HG02885 (cell line): ENCODE results near the gene RNASE8.

Experiments
- ATAC-seq: cut with Tn5 transposase; IDR thresholded peaks from one replicate; pipeline ENCODE4 v1.9.1; 2021; ENCODE audit warnings: mild to moderate bottlenecking; ENCODE audit not compliant: unreplicated experiment, poor library complexity

RNASE8 gene

GRCh38 chr14:21103411-21103709 lies 45.7 kb downstream of the RNASE8 start:
- ATAC-seq: no peak

DNA sequence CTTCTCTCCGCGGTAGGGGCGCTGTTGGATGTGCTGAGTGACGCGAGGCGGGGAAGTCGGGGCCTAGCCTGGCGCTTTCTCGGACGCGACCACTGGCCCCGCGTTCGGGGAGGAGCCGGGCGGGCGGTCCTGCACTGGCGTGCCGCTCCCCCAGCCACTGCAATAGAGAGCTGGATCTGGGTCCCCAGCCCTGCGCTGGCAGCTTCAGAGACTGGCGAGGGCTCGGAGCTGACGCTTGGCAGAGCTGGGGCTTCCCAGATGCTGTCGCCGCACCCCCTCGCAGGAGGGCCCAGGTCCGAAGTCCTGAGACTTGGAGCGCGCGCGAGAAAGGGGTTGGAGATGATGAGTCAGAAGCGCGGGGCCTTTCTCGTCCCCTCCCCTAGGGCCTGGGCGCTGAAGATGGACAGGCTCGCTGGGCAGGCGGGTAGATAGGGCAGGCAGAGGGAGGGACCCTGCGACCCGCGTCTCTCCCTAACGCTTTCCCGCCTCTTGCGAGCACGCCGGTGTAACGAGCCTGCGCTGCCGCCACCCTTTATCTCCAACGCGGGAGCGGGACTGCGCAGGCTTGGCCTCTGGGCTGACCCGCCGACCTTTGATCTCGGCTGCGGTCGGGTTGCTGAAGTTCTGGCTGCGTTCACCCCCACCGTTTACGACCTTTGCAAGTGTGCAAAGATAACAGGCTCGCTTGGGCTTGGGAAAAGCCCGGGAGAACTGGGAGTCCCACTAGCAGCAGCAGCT lies 46.3 kb downstream of the RNASE8 start:
- ATAC-seq: peak; percentile 90

DNA sequence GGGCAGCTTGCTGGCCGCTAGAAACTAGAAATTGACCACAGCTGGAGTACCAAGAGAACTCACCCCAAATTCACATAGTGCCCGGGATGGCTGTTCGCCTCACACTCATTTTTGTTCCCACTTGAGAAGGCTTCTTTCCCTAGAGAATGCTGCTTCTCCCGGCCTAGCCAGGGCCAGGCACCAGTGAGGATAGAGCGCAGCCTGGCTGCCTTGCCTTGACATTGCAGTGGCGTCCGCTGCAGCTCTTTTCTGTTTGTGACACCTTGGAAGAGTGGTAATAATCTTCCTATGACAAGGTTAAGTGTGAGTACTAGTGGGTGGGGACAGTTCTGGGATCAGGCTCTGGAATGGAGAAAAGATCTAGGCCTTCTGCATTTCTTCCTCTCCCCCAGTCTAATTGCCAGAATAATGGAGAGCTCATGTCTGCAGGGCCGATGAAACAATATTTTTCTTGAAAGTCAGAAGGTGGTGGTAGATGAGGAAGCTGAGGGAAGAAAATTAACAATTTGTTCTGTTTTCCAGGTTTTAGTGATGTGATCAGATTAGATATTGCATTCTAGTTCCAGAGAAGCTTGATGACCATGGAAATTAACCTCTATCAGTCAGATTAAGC lies 46.9 kb downstream of the RNASE8 start:
- ATAC-seq: peak; percentile 53

DNA sequence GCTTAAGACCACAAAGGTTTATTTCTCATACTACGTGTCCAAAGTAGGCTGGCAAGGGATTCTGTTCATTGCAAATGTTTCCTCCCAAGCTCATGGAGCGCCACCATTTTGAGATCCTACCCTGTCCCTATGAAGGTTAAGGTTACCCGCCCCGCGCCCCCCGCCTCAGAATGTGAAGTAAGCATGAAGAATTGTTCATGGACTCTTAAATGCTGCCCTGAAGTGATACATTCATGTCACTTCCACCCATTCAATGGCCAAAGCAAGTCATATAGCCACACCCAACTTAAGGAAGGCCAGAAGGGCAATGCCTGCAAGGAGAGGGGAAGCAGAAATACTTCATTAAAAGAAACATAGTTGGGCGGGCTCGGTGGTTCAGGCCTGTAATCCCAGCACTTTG lies 47.5 kb downstream of the RNASE8 start:
- ATAC-seq: no peak

- no peak for ATAC-seq
These were observed 48.5 kb downstream of the RNASE8 start for GRCh38 chr14:21106176-21106497.

DNA sequence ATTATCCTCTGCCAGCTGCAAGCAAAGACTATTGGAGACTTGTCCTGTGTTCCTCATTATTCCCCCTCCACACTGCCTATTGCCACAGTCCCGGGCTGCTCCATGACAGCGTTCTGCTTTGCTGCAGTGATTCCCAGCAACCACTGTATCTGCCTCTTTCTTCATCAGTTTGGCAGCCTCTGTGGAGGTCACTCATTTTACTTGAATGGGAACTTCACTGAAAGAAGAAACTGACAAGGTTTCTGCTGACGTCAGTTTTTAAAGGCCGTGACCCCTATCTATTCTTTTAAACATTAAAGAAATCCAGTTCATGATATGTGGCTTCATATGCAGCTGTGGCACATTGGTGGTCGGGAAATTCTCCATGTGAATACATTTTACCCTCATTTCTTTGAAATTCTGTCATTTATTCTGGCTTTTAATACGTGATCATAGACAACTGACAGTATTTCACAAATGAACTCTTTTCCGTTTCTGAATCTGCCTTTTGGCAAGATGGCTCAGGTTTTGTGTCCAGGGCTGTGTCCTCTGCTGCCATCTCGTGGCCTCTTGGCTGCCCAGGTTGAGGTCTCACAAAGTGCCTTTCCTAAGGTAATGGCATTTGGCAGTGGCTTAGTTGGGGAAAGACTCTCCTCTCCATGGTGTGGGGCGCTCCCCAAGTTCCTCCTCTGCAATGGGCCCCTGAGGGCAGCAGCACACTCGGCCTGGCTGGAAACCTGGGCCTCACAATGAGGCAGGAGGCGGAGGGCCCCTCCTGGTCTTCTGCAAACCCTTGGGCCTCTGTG lies 49.1 kb downstream of the RNASE8 start:
- ATAC-seq: no peak

- ATAC-seq: no peak
These were observed 49.7 kb downstream of the RNASE8 start for GRCh38 chr14:21107283-21107800.
